Upper lobe of left lung (tissue), 4 donors: ENCODE results near the gene ABCD1.

Source experiments
- EP300 ChIP-seq, 4 donors: sonication (generic); formaldehyde crosslinking; IDR thresholded peaks; one replicate each; pipeline ENCODE4 v1.5.1; 2017; ENCODE audit warnings: antibody characterized with exemption in 4 of 4, control low read depth in 2 of 4
- POLR2A ChIP-seq, 4 donors: fragments of 450-650 bp; IDR thresholded peaks; one replicate each; pipeline ENCODE4 v1.5.1; 2016 to 2017; ENCODE audit warnings: antibody characterized with exemption in 4 of 4, mild to moderate bottlenecking in 2 of 4
- POLR2AphosphoS5 ChIP-seq, 2 donors: sonication (generic); formaldehyde crosslinking; IDR thresholded peaks; one replicate each; pipeline ENCODE4 v1.5.1; 2017; ENCODE audit warnings: antibody characterized with exemption in 2 of 2
- TF ChIP-seq, protein P1 (sequence below), 6 experiments: fragments of 450-650 bp in 4 of 6; fragments of 200-600 bp in 2 of 6; sonication (generic) in 2 of 6; IDR thresholded peaks; one replicate each; pipeline ENCODE4 v1.5.1; 2016 to 2019; ENCODE audit warnings: antibody characterized with exemption in 6 of 6

DNA sequence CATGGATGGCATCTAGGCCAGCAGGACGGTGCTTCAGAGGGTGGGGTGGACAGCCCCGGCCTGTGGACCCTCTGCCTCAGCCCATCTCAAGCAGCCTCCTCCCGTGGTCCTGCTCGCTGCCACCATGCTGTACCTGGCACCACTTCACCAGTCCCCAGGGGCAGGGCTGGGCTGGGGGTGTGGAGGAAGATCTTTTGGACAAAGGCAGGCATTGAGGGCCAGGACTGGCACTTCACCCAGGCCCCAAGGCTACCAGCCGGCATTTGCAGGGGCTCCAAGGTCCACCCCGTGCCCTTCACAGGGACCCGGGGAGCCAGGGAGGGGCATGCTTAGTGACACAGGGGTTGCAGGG, 40.1 kb downstream of the ABCD1 start:
- TF ChIP-seq, protein P1, sequence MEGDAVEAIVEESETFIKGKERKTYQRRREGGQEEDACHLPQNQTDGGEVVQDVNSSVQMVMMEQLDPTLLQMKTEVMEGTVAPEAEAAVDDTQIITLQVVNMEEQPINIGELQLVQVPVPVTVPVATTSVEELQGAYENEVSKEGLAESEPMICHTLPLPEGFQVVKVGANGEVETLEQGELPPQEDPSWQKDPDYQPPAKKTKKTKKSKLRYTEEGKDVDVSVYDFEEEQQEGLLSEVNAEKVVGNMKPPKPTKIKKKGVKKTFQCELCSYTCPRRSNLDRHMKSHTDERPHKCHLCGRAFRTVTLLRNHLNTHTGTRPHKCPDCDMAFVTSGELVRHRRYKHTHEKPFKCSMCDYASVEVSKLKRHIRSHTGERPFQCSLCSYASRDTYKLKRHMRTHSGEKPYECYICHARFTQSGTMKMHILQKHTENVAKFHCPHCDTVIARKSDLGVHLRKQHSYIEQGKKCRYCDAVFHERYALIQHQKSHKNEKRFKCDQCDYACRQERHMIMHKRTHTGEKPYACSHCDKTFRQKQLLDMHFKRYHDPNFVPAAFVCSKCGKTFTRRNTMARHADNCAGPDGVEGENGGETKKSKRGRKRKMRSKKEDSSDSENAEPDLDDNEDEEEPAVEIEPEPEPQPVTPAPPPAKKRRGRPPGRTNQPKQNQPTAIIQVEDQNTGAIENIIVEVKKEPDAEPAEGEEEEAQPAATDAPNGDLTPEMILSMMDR (IDR thresholded peaks at IDR 0.05) = no peak
- TF ChIP-seq POLR2A (IDR thresholded peaks at IDR 0.05) (no peak), POLR2AphosphoS5 (IDR thresholded peaks at IDR 0.05) (no peak), EP300 (IDR thresholded peaks at IDR 0.05) (no peak)
